Measurements from ENCODE around the gene CCR5.

The CCR5 gene

DNA sequence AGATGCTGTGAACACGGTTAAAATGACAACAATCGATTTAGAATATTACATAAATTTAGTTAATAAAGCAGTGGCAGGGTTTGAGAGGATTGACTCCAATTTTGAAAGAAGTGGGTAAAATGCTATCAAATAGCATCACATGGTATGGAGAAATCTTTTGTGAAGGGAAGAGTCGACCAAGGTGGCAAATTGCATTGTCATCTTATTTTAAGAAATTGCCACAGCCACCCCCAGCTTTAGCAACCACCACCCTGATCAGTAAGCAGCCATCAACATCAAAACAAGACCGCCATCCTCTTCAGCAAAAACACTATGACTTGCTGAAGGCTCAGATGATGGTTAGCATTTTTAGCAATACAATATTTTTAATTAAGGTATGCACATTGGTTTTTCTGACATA lies 5.7 kb upstream of the CCR5 start:
- Histone ChIP-seq H3F3A (ENCODE audit: insufficient read depth, low read length) (no peaks in the 10 kb centered on the region), H3K9ac (ENCODE audit: low read length) (no peak overlapping the region), H3K27ac (ENCODE audit: low read depth, low read length, poor library complexity, severe bottlenecking) (no peak overlapping the region), H3K4me2 (ENCODE audit: low read length) (no peak overlapping the region), H2AFZ (ENCODE audit: low read length) (no peak overlapping the region), H3K36me3 (ENCODE audit: insufficient read depth, low read length) (no peaks in the 10 kb centered on the region), H4K20me1 (ENCODE audit: insufficient read depth, low read length) (no peaks in the 10 kb centered on the region), H3K4me1 (ENCODE audit: insufficient read depth, low read length, severe bottlenecking) (no peaks in the 10 kb centered on the region), H3K9me3 (ENCODE audit: low read length) (no peaks in the 10 kb centered on the region), H3K4me3 (ENCODE audit: low read depth, low read length, poor library complexity, severe bottlenecking) (no peak overlapping the region), H3K27me3 (ENCODE audit: insufficient read depth, low read length) (no peaks in the 10 kb centered on the region; the same call in 1 of the 2 replicates), H3K9me2 (ENCODE audit: low read depth, low read length) (no peaks in the 10 kb centered on the region), H3K79me2 (ENCODE audit: insufficient read depth, low read length) (no peaks in the 10 kb centered on the region)
- TF ChIP-seq EZH2 (IDR thresholded peaks at IDR 0.05; ENCODE audit: borderline replicate concordance, low read length): no peak
- TF ChIP-seq, protein P1, sequence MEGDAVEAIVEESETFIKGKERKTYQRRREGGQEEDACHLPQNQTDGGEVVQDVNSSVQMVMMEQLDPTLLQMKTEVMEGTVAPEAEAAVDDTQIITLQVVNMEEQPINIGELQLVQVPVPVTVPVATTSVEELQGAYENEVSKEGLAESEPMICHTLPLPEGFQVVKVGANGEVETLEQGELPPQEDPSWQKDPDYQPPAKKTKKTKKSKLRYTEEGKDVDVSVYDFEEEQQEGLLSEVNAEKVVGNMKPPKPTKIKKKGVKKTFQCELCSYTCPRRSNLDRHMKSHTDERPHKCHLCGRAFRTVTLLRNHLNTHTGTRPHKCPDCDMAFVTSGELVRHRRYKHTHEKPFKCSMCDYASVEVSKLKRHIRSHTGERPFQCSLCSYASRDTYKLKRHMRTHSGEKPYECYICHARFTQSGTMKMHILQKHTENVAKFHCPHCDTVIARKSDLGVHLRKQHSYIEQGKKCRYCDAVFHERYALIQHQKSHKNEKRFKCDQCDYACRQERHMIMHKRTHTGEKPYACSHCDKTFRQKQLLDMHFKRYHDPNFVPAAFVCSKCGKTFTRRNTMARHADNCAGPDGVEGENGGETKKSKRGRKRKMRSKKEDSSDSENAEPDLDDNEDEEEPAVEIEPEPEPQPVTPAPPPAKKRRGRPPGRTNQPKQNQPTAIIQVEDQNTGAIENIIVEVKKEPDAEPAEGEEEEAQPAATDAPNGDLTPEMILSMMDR (IDR thresholded peaks at IDR 0.05; ENCODE audit: low read length): no peak

DNA sequence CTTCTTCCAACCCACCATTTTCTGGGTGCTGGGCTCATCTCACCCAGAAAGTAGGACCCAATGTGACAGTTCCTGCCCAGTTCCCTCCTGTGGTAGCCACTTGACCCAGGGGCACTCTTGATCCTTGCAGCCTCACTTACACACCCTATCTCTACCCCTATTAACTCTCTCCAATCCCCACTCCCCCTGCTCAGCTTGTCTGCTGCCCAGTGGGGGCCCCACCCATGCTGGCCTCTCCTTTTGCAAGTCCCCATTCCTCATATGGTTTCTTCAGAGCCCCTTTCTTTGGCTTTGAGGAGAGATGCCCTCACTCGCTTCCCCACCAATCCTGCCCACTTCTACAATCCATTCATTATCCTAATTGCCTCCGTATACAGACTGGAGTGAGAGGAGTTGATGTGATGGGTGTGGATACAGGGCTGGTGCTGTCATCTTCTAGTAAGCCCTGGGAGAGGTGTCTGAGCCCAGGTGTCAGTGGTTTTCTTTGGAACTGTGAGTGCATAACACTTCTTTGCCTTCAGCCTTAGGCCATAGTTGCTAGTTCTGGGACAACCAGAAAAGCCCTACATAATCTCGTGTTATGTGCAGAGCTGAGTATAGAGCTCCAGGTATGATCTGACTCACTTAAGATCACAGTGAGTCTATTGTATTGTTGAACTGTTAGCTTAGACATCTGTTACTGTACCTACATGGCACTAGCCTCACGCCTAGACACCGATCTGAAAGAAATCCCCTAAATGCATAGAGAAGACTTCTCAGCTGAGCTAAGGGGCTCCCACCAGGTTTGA lies 4.8 kb upstream of the CCR5 start:
- Histone ChIP-seq H4K20me1 (ENCODE audit: insufficient read depth, low read length) (no peaks in the 10 kb centered on the region), H2AFZ (ENCODE audit: low read length) (no peak overlapping the region), H3K9me3 (ENCODE audit: low read length) (no peaks in the 10 kb centered on the region)

DNA sequence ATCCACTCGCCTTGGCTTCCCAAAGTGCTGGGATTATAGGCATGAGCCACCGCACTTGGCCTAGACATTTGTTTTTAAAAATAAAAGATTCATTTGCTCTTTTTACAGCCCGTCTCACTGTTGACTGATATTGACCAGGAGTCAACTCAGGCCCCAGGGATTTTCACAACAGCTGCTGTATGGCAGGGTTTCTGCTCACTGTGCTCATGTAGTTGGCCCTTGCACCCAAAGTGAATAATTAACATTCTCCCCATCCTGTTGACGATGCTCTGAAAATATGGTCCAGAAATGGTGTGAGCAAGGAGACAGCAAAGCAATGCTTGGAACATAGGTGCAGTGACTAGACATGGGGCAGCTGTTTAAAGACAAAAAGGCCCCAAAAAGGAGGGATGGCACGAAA lies 2.9 kb upstream of the CCR5 start:
- Histone ChIP-seq H3K9ac (ENCODE audit: low read length) (no peak overlapping the region), H3K9me3 (ENCODE audit: low read length) (no peaks in the 10 kb centered on the region), H3K4me3 (ENCODE audit: low read depth, low read length, poor library complexity, severe bottlenecking) (no peak overlapping the region), H3K27ac (ENCODE audit: low read depth, low read length, poor library complexity, severe bottlenecking) (no peak overlapping the region), H4K20me1 (ENCODE audit: insufficient read depth, low read length) (no peaks in the 10 kb centered on the region), H3K36me3 (ENCODE audit: insufficient read depth, low read length) (no peaks in the 10 kb centered on the region), H3K9me2 (ENCODE audit: low read depth, low read length) (no peaks in the 10 kb centered on the region), H3K79me2 (ENCODE audit: insufficient read depth, low read length) (no peaks in the 10 kb centered on the region), H3K4me2 (ENCODE audit: low read length) (no peak overlapping the region), H3F3A (ENCODE audit: insufficient read depth, low read length) (no peaks in the 10 kb centered on the region), H3K27me3 (ENCODE audit: insufficient read depth, low read length) (no peaks in the 10 kb centered on the region; the same call in none of the 2 replicates), H3K4me1 (ENCODE audit: insufficient read depth, low read length, severe bottlenecking) (no peaks in the 10 kb centered on the region), H2AFZ (ENCODE audit: low read length) (no peak overlapping the region)
- TF ChIP-seq, protein P1 (IDR thresholded peaks at IDR 0.05; ENCODE audit: low read length): no peak
- TF ChIP-seq EZH2 (IDR thresholded peaks at IDR 0.05; ENCODE audit: borderline replicate concordance, low read length): no peak

More for the DNA sequence above, 4.8 kb upstream of the CCR5 start:
- TF ChIP-seq, protein P1 (IDR thresholded peaks at IDR 0.05; ENCODE audit: low read length): no peak
- Histone ChIP-seq H3K27me3 (ENCODE audit: insufficient read depth, low read length) (no peaks in the 10 kb centered on the region; the same call in none of the 2 replicates), H3K9me2 (ENCODE audit: low read depth, low read length) (no peaks in the 10 kb centered on the region), H3K4me2 (ENCODE audit: low read length) (no peak overlapping the region), H3K9ac (ENCODE audit: low read length) (no peak overlapping the region), H3K36me3 (ENCODE audit: insufficient read depth, low read length) (no peaks in the 10 kb centered on the region), H3F3A (ENCODE audit: insufficient read depth, low read length) (no peaks in the 10 kb centered on the region), H3K79me2 (ENCODE audit: insufficient read depth, low read length) (no peaks in the 10 kb centered on the region), H3K4me3 (ENCODE audit: low read depth, low read length, poor library complexity, severe bottlenecking) (no peak overlapping the region), H3K27ac (ENCODE audit: low read depth, low read length, poor library complexity, severe bottlenecking) (no peak overlapping the region), H3K4me1 (ENCODE audit: insufficient read depth, low read length, severe bottlenecking) (no peaks in the 10 kb centered on the region)
